Stimulated activated effector memory CD8-positive, alpha-beta T cell treated with anti-CD3 and anti-CD28 coated beads, Interleukin-12 subunit alpha, Interleukin-12 subunit beta, amount 100 ng/mL, for 72 hours (primary cell): Measurements from ENCODE around the gene IZUMO1.
"Not testable (repeated sequence)": the region's sequence is repeated elsewhere in the genome, so short reads cannot be mapped to it uniquely, and the experiment has no call there.

Experiments used
- ATAC-seq: fragments of 150-1000 bp; cut with Tn5 transposase; 2 replicates; pipeline ENCODE4 v1.10.0; 2021
- DNase-seq, 2 donors: peaks; one replicate each; pipeline ENCODE4 v3.0.0; 2021 to 2022; ENCODE audit warnings: low spot score in 2 of 2
- H3K27ac Mint-ChIP-seq: one replicate; pipeline ENCODE4 v1.8.0; 2022; ENCODE audit warnings: mild to moderate bottlenecking, mixed read lengths
- H3K36me3 Mint-ChIP-seq: one replicate; pipeline ENCODE4 v1.8.0; 2022; ENCODE audit warnings: mild to moderate bottlenecking, mixed read lengths
- H3K4me1 Mint-ChIP-seq: one replicate; pipeline ENCODE4 v1.8.0; 2022; ENCODE audit warnings: mixed read lengths
- H3K4me3 Mint-ChIP-seq: one replicate; pipeline ENCODE4 v1.8.0; 2022; ENCODE audit warnings: mild to moderate bottlenecking, mixed read lengths
- H3K9me3 Mint-ChIP-seq: one replicate; pipeline ENCODE4 v1.8.0; 2022; ENCODE audit warnings: mixed read lengths

IZUMO1 gene

DNA sequence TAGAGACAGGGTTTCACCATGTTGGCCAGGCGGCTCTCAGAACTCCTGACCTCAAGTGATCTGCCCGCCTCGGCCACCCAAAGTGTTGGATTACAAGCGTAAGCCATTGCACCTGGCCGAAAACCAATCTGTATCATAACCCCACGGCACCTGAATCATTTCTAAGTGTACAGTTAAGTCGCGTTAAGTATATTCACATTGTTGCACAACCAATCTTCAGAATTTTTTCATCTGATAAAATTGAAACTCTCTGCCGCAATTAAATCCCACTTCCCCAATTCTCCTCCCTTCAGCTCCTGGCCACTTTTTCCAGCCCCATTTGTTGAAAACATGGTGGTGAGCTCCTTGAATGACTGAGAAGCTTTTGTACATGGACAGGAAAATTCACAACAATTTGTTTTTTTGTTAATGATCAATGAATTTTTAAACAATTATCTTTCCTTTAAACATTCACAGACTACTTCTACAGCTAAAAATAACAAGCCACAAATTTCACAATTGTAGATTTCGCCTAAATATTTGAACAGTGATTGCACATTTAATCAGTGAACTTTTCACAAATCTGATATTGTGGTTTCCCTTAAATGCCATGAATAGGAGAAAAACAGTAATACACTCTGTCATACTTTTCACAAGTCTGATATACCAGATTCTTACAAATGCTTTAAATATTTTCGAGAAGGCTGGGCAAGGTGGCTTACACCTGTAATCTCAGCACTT lies 22.4 kb upstream of the IZUMO1 start:
- H3K4me1 Mint-ChIP-seq: no peaks in the 10 kb centered on the region
- no peak overlapping the region for H3K4me3 Mint-ChIP-seq
- H3K9me3 Mint-ChIP-seq: no peaks in the 10 kb centered on the region
- no peaks in the 10 kb centered on the region for H3K36me3 Mint-ChIP-seq
- H3K27ac Mint-ChIP-seq: no peak overlapping the region
- DNase-seq: no peak
- ATAC-seq: no peak

DNA sequence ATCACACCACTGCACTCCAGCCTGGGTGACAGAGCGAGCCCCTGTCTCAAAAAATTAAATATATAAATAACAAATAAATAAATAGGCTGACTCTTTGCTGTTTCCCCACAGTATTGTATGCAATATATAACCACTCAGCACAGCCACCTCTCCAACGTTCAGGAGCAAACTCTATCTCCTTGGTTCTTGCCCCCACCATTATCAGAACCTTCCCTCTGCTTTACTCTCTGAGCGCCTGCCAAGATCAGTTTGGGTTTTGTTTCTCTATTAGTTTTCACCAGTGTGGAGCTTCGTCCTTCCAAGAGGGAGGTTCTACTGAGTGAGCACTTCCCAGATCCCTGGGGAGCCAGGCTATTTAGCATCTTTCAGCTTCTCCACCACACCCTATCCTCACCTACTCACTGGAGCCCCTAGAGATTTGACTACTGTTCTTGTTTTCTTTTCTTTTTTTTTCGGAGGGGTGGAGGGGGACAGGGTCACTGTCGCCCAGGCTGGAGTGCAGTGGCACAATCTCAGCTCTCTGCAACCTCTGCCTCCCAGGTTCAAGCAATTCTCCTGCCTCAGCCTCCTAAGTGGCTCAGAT lies 21.6 kb upstream of the IZUMO1 start:
- H3K4me3 Mint-ChIP-seq, H3K9me3 Mint-ChIP-seq, H3K4me1 Mint-ChIP-seq, H3K27ac Mint-ChIP-seq, ATAC-seq, DNase-seq, H3K36me3 Mint-ChIP-seq: not testable (repeated sequence)

DNA sequence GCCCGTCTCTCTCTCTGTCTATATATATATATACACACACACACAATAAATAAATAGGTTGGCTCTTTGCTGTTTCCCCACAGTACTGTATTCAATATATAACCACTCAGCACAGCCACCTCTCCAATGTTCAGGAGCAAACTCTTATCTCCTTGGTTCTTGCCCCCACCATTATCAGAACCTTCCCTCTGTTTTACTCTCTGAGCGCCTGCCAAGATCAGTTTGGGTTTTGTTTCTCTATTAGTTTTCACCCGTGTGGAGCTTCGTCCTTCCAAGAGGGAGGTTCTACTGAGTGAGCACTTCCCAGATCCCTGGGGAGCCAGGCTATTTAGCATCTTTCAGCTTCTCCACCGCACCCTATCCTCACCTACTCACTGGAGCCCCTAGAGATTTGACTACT lies 19.1 kb upstream of the IZUMO1 start:
- not testable (repeated sequence) for H3K9me3 Mint-ChIP-seq, H3K27ac Mint-ChIP-seq, ATAC-seq, H3K36me3 Mint-ChIP-seq, H3K4me1 Mint-ChIP-seq, H3K4me3 Mint-ChIP-seq, DNase-seq

DNA sequence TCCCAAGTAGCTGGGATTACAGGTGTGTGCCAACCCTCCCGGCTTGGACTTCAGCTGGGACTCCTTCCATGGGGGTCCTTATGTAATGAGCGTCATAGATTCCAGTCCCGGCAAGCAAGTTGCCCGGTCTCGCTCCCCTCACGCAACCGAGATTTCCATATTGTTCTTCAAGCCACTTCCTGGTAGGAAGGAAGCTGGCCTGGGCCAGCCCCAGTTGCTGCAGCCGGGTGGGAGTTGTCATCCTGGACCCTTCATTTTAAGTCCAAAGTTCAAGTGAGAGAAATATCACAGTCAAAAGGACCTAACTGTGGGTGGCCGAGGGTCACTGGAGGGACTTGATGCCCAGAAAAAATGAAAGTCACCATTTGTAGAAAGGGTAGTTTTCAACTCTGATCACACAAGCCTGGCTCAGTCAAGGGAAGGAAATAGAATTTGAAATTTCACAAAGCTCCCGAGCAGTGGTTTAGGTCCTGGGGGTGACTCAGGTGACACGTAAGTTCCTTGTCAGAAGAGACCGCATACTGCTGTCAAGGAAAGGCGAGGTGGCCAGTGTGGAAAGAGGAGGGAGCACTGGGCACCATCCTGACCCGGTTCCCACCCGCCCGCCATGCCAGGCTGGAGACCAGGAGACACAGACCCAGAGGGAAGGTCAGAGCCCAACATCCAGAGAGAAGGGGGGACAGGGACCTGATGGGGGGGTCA lies 13.9 kb upstream of the IZUMO1 start:
- H3K4me3 Mint-ChIP-seq: no peak overlapping the region
- no peaks in the 10 kb centered on the region for H3K36me3 Mint-ChIP-seq
- ATAC-seq (peak; percentile 81), DNase-seq (no peak)
- peaks cover 8% of the 10 kb centered on the region for H3K4me1 Mint-ChIP-seq
- no peaks in the 10 kb centered on the region for H3K9me3 Mint-ChIP-seq
- H3K27ac Mint-ChIP-seq: peak overlapping the region; percentile 90

DNA sequence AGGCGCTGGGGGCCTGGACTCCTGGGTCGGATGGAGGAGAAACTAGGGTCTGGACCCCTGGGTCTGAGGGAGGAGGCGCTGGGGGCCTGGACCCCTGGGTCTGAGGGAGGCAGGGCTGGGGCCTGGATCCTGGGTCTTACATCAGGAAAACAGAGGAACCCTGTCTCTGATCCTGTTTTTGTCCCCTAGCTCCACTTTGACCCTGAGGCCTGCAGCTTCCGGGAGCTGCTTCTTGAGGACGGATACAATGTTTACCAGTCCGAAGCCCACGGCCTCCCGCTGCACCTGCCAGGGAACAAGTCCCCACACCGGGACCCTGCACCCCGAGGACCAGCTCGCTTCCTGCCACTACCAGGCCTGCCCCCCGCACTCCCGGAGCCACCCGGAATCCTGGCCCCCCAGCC lies 11.0 kb upstream of the IZUMO1 start:
- Mint-ChIP-seq H3K4me3 (no peak overlapping the region), H3K36me3 (no peaks in the 10 kb centered on the region), H3K9me3 (no peaks in the 10 kb centered on the region), H3K4me1 (peaks cover 18% of the 10 kb centered on the region), H3K27ac (no peak overlapping the region)
- ATAC-seq (no peak), DNase-seq (no peak)

DNA sequence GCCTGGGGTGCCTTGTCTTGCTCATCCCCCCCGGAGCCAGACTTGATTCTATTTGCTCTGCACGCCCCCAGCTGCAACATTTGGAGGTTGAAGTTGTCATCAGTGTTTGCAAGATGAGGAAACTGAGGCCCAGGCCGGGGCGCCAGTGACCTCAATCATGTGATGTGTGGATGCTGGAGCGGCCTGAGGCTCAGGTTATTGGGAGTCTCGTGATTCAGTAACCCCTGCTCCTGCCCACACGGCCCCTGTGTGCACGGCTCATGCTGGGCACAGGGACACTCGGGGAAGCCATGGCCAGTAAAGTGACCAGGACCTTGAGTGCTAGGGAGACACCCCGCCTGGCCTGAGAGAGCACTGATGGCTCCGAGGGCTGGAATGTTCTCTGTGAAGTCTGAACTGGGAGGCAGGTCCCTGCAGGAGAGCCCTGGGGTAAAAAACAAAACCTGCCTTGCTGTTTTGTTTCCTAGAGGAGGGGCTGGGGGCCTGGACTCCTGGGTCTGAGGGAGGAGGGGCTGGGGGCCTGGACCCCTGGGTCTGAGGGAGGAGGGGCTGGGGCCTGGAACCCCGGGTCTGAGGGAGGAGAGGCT lies 10.5 kb upstream of the IZUMO1 start:
- H3K9me3 Mint-ChIP-seq: no peaks in the 10 kb centered on the region
- H3K27ac Mint-ChIP-seq: no peak overlapping the region
- no peak overlapping the region for H3K4me3 Mint-ChIP-seq
- no peaks in the 10 kb centered on the region for H3K36me3 Mint-ChIP-seq
- ATAC-seq: no peak
- H3K4me1 Mint-ChIP-seq: peaks cover 20% of the 10 kb centered on the region
- DNase-seq: no peak

DNA sequence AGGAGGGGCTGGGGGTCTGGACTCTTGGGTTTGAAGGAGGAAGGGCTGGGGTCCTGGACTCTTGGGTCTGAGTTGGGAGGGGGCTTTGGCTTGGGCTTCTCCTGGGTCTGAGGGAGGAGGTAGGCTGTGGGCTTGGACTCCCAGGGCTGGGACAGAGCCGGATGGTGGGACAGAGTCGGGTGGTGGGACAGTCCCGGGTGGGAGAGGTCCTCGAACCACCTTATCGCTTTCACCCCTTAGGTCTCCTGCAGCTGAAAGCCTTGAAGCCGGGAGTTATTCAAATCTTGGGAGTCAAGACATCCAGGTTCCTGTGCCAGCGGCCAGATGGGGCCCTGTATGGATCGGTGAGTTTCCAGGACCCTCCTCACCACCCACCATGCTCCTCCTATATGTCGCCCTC lies 10.0 kb upstream of the IZUMO1 start:
- H3K4me1 Mint-ChIP-seq: peaks cover 24% of the 10 kb centered on the region
- no peak for ATAC-seq
- H3K4me3 Mint-ChIP-seq: no peak overlapping the region
- H3K9me3 Mint-ChIP-seq: no peaks in the 10 kb centered on the region
- no peak for DNase-seq
- no peak overlapping the region for H3K27ac Mint-ChIP-seq
- no peaks in the 10 kb centered on the region for H3K36me3 Mint-ChIP-seq

DNA sequence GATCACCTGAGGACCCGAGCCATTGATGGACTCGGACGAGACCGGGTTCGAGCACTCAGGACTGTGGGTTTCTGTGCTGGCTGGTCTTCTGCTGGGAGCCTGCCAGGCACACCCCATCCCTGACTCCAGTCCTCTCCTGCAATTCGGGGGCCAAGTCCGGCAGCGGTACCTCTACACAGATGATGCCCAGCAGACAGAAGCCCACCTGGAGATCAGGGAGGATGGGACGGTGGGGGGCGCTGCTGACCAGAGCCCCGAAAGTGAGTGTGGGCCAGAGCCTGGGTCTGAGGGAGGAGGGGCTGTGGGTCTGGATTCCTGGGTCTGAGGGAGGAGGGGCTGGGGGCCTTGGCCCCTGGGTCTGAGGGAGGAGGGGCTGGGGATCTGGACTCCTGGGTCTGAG lies 9.5 kb upstream of the IZUMO1 start:
- no peaks in the 10 kb centered on the region for H3K9me3 Mint-ChIP-seq
- peaks cover 27% of the 10 kb centered on the region for H3K4me1 Mint-ChIP-seq
- DNase-seq: no peak
- no peak overlapping the region for H3K4me3 Mint-ChIP-seq
- no peak for ATAC-seq
- H3K27ac Mint-ChIP-seq: no peak overlapping the region
- no peaks in the 10 kb centered on the region for H3K36me3 Mint-ChIP-seq

DNA sequence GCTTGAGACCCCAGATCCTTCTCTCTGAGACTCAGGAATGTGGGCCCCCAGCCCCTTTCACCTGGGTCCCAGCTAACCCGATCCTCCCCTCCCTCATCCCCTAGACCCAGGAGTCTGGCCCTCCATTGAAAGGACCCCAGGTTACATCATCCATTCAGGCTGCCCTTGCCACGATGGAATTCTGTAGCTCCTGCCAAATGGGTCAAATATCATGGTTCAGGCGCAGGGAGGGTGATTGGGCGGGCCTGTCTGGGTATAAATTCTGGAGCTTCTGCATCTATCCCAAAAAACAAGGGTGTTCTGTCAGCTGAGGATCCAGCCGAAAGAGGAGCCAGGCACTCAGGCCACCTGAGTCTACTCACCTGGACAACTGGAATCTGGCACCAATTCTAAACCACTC lies 9.1 kb upstream of the IZUMO1 start:
- H3K27ac Mint-ChIP-seq: no peak overlapping the region
- DNase-seq: no peak
- H3K4me3 Mint-ChIP-seq: no peak overlapping the region
- H3K36me3 Mint-ChIP-seq: no peaks in the 10 kb centered on the region
- H3K4me1 Mint-ChIP-seq: peaks cover 27% of the 10 kb centered on the region
- no peak for ATAC-seq
- H3K9me3 Mint-ChIP-seq: no peaks in the 10 kb centered on the region

DNA sequence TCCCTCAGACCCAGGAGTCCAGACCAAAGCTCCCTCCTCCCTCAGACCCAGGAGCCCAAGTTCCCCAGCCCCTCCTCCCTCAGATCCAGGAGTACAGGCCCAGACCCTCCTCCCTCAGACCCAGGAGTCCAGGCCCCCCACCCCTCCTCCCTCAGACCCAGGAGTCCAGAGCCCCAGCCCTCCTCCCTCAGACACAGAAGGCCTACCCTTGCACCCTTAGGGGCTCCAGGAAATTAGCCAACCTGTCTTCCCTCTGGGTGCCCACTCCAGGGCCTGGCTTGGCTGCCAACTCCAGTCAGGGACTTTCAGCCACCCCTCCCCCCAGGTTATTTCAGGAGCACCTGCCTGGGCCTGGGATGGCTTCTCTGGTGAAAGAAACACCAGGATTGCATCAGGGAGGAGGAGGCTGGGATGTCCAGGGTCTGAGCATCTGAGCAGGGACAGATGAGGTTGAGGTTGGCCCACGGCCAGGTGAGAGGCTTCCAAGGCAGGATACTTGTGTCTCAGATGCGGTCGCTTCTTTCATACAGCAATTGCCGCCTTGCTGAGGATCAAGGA lies 8.5 kb upstream of the IZUMO1 start, which contains the start of gene FGF21:
FGF21 (plus strand) TSS at position 441 of the 558 bp plus-strand sequence. CDS start 713 bp downstream, outside the sequence.
- Mint-ChIP-seq H3K4me1 (peaks cover 22% of the 10 kb centered on the region), H3K36me3 (no peaks in the 10 kb centered on the region), H3K4me3 (no peak within 1 kb of the TSS), H3K9me3 (no peaks in the 10 kb centered on the region), H3K27ac (no peak within 1 kb of the TSS)
- no peak for DNase-seq
- no peak for ATAC-seq

DNA sequence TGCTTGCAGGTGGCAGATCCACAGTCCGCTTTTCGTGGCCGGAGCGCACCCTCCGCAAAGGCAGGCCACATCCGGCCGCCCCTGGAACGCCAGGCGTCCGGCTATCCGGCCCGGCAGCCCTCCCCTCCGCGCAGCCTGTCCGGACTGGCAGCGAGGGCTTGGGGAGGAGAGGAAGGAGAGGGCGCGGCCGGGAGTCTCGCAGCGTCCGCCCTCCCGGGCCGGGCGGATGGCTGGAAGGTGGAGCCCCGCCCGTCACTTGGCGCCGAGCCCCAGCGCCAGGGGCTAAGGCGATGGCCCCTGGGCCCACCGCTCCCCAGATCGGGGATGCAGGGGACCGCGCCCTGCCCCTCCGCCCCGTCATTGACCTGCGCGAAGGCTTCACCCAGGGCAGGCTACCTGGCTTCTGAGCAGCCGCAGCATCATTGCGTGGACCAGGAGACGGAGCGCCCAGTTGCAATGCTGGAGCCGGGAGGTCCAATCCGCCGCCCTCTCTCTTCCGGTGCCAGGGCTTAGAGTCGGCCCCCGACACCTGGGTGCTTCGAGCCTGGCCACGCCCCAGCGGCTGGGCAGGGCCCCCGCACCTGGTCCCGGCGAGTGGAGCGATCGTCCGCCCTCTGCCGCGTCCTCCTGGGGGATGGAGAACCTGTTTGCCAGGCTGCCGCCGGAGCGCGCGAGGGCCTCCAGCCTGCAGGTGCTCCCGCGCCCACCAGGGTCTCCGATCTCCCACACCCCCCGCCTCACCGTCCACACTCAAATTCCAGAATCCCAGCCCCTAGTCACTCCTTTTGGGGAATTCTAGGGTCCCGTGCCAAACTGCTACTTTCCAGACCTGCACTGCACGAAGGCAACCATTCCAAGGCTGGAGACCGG lies 6.0 kb upstream of the IZUMO1 start, which contains the start of gene FUT1:
FUT1 (minus strand) TSS at position 146 of the 870 bp plus-strand sequence. CDS start 1,360 bp downstream, outside the sequence.
- peak within 1 kb of the TSS; percentile 68 for H3K27ac Mint-ChIP-seq
- DNase-seq: no peak
- no peaks in the 10 kb centered on the region for H3K36me3 Mint-ChIP-seq
- no peaks in the 10 kb centered on the region for H3K9me3 Mint-ChIP-seq
- H3K4me1 Mint-ChIP-seq: peaks cover 22% of the 10 kb centered on the region
- H3K4me3 Mint-ChIP-seq: peak within 1 kb of the TSS; percentile 65
- ATAC-seq: peak; percentile 75

DNA sequence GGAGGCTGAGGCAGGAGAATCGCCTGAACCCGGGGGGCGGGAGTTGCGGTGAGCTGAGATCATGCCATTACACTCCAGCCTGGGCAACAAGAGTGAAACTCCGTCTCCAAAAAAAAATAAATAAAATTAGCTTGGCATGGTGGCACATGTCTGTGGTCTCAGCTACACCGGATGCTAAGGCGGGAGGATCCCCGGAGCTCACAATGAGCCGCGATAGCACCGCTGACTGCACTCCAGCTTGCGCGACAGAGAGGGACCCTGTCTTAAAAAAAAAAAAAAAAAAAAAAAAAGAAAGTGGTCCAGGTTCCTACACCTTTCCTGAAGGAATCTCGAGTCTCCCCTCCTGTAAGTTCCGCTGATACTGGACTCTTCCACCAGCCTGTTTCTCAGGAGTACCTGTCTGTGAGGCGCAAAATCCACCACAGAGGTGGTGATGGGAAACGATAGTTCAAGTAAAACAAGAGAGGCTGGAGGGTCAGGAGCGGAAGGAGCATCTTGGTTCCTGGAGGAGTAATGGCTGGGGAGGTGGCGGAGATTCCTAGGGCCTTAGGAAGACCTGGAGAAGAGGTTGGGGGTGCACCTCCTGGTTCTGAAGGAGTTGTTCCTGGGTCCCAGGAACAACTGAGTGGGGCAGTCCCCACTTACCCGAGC lies 5.3 kb upstream of the IZUMO1 start:
- H3K36me3 Mint-ChIP-seq: no peaks in the 10 kb centered on the region
- no peak for DNase-seq
- H3K4me1 Mint-ChIP-seq: peaks cover 22% of the 10 kb centered on the region
- peak overlapping the region; percentile 65 for H3K4me3 Mint-ChIP-seq
- H3K27ac Mint-ChIP-seq: no peak overlapping the region
- no peak for ATAC-seq
- no peaks in the 10 kb centered on the region for H3K9me3 Mint-ChIP-seq

DNA sequence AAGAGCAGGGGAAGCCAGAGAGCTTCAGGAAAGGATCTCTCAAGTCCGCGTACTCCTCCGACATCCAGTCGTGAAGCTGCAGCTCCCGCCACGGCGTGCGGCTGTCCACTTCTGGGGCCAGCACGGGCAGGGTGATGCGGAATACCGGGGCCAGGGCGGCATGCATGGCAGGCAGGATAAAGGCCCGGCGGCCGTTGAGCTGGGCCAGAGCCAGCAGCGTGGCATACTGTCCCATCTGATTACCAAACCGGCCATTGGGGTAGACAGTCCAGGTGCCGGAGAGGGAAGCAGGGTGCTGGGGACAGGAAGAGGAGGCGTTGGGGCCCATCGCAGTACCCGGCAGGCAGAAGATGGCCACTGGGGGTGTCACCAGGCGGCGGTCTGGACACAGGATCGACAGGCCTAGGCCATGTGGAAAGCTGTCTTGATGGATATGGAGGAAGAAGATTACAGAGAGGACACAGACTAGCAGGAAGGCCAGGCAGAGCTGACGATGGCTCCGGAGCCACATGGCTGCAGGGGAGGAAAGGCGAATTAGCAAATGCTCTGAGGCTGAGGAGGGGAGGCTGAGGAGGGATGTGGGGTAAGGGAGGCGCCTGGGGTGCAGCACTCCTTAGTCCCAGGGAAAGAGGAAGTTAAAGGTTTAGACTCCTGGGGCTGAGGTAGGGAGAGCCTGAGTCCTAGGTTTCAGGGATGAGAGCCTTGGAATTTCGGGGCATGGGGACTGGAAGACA lies 4.2 kb upstream of the IZUMO1 start:
- DNase-seq (no peak), ATAC-seq (no peak)
- H3K4me3 Mint-ChIP-seq: peak overlapping the region; percentile 65
- no peaks in the 10 kb centered on the region for H3K36me3 Mint-ChIP-seq
- peak overlapping the region; percentile 68 for H3K27ac Mint-ChIP-seq
- peaks cover 30% of the 10 kb centered on the region for H3K4me1 Mint-ChIP-seq
- H3K9me3 Mint-ChIP-seq: no peaks in the 10 kb centered on the region

DNA sequence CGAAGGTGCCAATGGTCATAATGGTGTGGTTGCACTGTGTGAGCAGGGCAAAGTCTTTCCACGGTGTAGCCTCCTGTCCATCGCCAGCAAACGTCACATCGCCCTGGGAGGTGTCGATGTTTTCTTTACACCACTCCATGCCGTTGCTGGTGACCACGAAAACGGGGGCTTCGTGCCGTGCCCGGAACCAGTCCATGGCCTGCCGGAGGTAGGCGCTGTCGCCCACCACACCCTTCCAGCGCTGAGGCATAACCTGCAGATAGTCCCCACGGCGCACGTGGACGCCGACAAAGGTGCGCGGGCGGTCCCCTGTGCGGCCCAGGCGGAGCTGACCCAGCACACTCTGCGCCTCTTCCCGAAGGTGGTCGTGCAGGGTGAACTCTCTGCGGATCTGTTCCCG lies 3.6 kb upstream of the IZUMO1 start:
- Mint-ChIP-seq H3K4me3 (no peak overlapping the region), H3K4me1 (peaks cover 36% of the 10 kb centered on the region), H3K27ac (no peak overlapping the region), H3K9me3 (no peaks in the 10 kb centered on the region), H3K36me3 (no peaks in the 10 kb centered on the region)
- DNase-seq: no peak
- ATAC-seq: no peak
